Measurements from ENCODE around the gene DCHS1.
A peak's percentile ranks its signal among the peaks of the same experiment; 100 is the strongest.
"Not testable (repeated sequence)": the region's sequence is repeated elsewhere in the genome, so short reads cannot be mapped to it uniquely, and the experiment has no call there.

DCHS1 gene, protein sequence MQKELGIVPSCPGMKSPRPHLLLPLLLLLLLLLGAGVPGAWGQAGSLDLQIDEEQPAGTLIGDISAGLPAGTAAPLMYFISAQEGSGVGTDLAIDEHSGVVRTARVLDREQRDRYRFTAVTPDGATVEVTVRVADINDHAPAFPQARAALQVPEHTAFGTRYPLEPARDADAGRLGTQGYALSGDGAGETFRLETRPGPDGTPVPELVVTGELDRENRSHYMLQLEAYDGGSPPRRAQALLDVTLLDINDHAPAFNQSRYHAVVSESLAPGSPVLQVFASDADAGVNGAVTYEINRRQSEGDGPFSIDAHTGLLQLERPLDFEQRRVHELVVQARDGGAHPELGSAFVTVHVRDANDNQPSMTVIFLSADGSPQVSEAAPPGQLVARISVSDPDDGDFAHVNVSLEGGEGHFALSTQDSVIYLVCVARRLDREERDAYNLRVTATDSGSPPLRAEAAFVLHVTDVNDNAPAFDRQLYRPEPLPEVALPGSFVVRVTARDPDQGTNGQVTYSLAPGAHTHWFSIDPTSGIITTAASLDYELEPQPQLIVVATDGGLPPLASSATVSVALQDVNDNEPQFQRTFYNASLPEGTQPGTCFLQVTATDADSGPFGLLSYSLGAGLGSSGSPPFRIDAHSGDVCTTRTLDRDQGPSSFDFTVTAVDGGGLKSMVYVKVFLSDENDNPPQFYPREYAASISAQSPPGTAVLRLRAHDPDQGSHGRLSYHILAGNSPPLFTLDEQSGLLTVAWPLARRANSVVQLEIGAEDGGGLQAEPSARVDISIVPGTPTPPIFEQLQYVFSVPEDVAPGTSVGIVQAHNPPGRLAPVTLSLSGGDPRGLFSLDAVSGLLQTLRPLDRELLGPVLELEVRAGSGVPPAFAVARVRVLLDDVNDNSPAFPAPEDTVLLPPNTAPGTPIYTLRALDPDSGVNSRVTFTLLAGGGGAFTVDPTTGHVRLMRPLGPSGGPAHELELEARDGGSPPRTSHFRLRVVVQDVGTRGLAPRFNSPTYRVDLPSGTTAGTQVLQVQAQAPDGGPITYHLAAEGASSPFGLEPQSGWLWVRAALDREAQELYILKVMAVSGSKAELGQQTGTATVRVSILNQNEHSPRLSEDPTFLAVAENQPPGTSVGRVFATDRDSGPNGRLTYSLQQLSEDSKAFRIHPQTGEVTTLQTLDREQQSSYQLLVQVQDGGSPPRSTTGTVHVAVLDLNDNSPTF (N-terminal part only)

GRCh38 chr11:6655790-6656583 is at the start of gene DCHS1:
Gene DCHS1, minus strand, starts transcription at chr11:6655809. Its CDS starts 14,196 bp downstream, at chr11:6641613.
- DNase-seq (ENCODE audit: low read depth in 2 of 2): no peak

- no peak for DNase-seq (ENCODE audit: low read depth in 2 of 2)
Observed at GRCh38 chr11:6703247-6704063, 47.8 kb upstream of the DCHS1 start.

GRCh38 chr11:6701955-6702354 is 46.3 kb upstream of the DCHS1 start:
- DNase-seq (ENCODE audit: low read depth in 2 of 2): not testable (repeated sequence)

- no peak for DNase-seq (ENCODE audit: low read depth in 2 of 2)
Observed at GRCh38 chr11:6695377-6695776, 39.8 kb upstream of the DCHS1 start.

DNA sequence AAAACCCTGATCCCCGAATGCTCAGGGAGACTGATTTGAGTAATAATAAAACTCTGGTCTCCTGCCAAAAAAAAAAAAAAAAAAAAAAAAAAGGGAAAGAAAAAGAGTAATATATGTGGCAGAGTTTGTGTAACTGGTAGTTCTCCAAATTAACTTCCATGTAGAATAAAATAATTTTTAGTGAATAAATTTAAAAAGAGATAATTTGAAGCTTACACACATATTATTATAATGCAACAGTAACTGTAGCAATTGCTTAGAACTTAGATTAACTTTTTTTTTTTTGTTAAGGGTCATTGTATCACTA is 38.6 kb upstream of the DCHS1 start:
- DNase-seq (ENCODE audit: low read depth in 2 of 2): no peak

- no peak for DNase-seq (ENCODE audit: low read depth in 2 of 2)
Observed at GRCh38 chr11:6693342-6694228, 38.0 kb upstream of the DCHS1 start.

DNA sequence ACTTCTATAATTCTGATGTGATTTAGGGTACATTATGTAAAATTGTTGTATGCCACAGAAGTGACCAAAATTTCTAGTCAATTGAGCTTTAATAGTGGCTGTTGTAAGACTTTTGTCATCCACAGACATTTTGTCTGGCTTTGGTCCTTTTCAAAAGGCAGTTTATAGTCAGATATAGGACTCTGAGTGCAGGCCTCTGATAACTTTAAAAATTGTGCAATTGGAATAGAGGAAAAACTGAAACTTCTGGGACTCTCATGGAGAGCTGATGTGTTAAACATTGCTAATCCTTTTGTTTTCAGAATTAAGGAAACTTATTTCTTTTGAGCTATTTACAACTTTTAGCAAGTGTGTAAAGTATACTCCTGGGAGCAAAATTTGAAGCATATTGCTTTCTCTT is 36.5 kb upstream of the DCHS1 start:
- no peak for DNase-seq (ENCODE audit: low read depth in 2 of 2)

DNA sequence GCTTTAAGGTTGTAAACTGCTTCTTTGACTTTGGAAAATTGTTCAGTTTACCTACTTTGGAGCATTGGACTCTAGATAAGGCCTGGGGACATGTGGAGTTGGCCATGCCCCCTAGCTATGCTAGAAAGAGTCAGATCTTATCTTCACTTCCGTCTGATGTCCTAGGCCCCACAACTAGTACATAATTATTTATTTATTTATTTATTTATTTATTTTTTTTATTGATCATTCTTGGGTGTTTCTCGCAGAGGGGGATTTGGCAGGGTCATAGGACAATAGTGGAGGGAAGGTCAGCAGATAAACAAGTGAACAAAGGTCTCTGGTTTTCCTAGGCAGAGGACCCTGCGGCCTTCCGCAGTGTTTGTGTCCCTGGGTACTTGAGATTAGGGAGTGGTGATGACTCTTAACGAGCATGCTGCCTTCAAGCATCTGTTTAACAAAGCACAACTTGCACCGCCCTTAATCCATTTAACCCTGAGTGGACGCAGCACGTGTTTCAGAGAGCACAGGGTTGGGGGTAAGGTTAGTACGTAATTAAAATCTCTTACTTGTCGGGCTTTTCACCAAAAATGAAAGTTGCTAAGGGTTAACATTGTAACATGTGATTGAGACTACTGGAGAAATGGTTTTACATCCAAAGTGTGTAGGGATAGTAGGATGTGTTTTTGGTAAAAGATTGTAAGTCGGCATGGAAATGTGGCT is 35.0 kb upstream of the DCHS1 start:
- DNase-seq (ENCODE audit: low read depth in 2 of 2): not testable (repeated sequence)

- DNase-seq (ENCODE audit: low read depth in 2 of 2): no peak
Observed at GRCh38 chr11:6687876-6688275, 32.3 kb upstream of the DCHS1 start.

- no peak for DNase-seq (ENCODE audit: low read depth in 2 of 2)
Observed at GRCh38 chr11:6686006-6686405, 30.4 kb upstream of the DCHS1 start.

DNA sequence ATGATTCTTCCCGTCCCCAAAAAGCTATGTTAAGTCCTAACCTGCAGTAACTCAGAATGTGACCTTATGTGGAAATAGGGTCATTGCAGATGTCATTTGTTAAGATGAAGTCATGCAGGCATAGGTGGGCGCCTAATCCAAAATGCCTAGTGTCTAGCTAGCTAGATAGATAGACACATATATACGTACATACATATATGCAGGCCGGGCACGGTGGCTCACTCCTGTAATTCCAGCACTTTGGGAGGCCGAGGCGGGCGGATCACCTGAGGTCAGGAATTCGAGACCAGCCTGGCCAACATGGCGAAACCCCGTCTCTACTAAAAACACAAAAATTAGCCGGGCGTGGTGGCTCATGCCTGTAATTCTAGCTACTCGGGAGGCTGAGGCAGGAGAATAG is 28.5 kb upstream of the DCHS1 start:
- DNase-seq (ENCODE audit: low read depth in 2 of 2): not testable (repeated sequence)

- DNase-seq (ENCODE audit: low read depth in 2 of 2): peak; percentile 96 to 98
Observed at GRCh38 chr11:6682936-6683861, 27.6 kb upstream of the DCHS1 start, which contains the start of gene MRPL17. Gene MRPL17, minus strand, starts transcription at chr11:6683340. Its CDS starts 44 bp downstream, at chr11:6683296.

DNA sequence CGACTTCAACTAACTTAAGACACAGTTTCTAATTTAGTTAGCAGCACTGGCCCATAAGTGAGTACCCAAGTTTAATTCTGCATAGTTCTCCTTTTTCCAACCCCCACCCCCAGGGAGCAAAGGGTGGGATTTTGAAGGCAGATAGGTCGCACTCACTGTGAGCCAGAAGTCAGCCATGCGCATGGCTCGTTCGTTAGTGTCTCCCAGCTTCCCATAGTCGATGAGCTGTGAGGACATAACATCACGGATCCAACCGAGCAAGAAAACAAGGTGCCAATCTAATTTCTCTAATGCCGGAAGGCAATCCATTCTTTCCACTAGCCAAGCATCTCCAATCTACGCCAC is 27.0 kb upstream of the DCHS1 start:
- no peak for DNase-seq (ENCODE audit: low read depth in 2 of 2)

DNA sequence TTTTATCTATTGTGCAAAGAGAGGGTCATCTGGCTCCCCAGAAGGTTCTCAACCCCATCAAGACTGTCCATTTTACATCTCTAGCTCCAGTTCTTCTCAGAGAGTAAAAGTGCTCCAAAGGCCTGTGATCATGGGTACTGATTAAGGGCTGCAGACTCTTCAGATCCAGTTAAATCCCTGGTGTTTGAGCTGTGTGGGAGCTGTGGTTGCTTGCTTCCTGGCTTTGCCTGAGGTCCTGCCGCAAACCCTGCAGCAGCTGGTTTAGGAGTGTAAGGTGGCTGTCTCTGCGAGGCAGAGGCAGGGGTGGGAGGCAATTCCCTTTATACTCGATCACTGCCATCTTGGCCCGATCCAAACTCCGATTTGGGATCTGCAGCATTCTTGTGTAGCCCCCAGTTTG is 26.3 kb upstream of the DCHS1 start:
- DNase-seq (ENCODE audit: low read depth in 2 of 2): no peak

- no peak for DNase-seq (ENCODE audit: low read depth in 2 of 2)
Observed at GRCh38 chr11:6681505-6681904, 25.9 kb upstream of the DCHS1 start.

DNA sequence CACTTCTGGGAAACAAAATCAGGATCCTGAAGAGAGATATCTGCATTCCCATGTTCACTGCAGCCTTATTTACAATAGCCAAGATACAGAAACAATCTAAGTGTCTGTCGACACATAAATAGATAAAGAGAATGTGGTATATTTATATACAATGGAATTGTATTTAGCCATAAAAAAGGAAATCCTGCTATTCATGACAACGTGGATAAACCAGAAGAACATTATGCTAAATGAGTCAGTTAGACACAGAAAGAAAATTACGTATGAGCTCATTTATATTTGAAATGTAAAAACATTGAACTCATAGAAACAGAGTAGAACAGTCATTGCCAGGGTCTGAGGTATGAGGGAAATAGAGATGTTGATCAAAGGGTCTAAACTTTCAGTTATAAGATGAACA is 21.4 kb upstream of the DCHS1 start:
- DNase-seq (ENCODE audit: low read depth in 2 of 2): no peak

GRCh38 chr11:6674862-6675261 is 19.3 kb upstream of the DCHS1 start:
- DNase-seq (ENCODE audit: low read depth in 2 of 2): no peak

DNA sequence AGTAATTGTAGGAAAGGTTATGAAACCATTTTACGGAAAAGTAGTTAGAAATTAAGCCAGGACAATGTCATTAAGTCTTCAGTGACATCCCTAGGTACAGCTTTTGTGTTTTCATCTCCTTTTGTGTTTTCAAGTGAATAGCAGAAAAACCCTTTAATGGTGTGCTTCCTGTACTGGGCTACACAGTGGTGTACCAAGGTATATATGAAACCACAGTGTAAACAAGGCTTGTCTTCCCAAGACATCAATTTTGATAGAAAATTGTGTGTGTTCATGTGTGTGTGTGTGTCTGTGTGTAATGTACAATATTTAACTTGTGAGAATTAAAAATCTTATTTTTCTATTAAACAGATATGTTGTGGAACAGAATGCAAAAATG is 18.6 kb upstream of the DCHS1 start:
- no peak for DNase-seq (ENCODE audit: low read depth in 2 of 2)
